ENCODE data around the gene TMEM158.

TMEM158 gene

DNA sequence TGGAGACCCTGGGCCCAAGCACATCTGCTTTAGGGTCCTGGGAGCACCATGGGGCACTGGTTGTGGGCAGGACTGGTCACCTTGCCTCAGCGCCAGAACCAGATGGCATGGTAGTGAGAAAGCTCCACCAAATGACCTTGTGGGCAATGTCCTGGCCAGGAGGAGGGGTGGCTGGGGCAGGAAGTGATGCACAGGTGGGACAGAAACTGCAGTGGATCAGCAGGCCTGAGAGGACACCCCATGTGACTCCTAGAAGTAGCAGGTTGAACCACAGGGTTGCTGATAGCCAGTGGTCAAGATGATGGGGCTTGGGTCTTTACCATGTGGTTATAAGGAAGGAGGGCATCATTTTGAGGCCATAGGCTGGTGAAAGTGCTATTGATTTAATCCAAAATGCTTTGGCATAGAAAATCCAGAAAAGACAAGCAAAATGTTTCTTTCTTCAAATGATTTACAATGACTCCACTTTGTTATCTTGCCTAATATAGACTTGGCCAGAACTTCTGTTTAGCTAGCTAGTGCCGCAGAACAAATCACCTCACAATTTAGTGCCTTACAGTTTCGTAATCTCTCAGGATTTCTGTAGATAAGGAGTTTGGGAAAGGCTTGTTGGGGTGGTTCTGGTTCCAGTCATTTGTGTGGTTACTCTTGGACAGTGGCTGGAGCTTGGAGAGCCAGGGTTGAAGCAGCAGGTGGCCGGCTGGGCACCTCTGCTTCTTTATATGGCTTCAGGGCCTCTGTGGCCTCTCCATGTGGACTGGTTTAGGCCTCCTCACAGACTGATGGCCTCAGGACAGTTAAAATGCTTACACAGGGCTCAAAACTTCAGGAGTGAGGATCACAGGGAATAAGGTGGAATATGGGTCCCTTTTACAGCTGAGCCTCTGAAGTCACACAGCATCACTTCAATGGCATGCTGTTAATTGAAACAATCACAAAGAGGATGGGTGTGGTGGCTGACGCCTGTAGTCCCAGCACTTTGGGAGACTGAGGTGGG, 27.5 kb downstream of the TMEM158 start:
- DNase-seq: no peak

- DNase-seq: no peak
Observed at GRCh38 chr3:45194791-45195190, 31.3 kb downstream of the TMEM158 start.

DNA sequence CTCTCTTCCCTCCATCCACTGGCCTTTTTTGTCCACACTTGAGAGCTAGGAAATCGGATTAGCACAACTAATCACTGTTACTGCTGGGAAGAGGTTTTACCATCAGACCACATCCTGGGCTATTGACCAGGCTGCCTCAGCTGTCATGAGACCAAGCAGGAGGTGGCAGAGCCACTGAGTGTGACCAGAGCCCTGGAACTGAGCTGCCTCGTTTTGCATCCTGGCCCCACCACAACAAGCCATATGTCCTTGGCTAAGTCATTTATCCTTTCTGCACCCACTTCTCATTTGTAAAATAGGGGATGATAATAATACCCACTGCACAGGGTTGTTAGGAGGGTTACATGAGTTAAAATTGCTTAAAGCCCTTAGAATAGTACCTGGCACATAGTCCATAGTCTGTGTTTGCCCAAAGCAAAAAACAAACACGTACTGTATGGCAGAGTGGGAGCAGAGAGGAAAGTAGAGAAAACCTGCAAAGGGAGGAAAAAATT, 34.1 kb downstream of the TMEM158 start:
- no peak for DNase-seq

GRCh38 chr3:45191424-45191823, 34.7 kb downstream of the TMEM158 start:
- DNase-seq: no peak

DNA sequence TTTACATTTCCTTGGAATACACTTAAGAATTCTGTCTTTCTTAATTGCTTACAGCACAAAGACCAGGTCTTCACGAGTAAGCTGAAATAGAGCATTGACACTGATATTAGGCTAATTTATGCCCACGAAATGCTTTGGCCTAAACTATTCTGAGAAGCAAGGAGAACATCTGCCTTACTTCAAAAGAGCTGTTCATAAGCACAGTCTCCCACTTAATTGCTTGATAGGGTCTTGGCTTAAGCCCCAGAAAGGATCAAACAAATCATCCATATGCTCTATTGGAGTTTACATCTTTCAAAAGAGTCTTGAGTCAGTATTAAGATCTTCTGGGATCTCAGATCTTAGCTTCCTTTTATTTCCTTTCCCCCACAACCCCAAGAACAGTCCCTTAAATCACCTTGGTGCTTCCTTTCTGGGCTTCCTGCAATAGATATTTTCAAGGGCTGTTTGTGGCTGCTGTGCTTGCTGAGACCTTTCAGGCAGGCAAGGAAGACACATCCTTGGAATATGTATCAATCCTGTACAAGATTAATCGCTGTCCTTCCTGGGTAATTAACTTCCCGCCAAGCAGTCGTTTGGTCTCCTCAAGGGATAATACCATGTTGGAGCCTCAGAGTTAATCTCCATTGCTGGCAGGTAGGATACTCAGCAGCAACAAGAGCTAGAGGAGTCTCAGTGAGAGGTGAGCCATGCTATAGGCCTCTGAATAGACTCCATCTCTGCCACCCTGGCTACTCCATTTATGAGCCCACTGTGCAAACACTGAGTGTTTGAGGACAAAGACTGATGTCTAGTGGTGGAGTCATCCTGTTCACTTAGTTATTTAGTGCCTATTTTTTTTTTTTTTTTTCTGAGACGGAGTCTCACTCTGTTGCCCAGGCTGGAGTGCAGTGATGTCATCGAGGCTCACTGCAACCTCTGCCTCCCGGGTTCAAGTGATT, 37.1 kb downstream of the TMEM158 start:
- no peak for DNase-seq

DNA sequence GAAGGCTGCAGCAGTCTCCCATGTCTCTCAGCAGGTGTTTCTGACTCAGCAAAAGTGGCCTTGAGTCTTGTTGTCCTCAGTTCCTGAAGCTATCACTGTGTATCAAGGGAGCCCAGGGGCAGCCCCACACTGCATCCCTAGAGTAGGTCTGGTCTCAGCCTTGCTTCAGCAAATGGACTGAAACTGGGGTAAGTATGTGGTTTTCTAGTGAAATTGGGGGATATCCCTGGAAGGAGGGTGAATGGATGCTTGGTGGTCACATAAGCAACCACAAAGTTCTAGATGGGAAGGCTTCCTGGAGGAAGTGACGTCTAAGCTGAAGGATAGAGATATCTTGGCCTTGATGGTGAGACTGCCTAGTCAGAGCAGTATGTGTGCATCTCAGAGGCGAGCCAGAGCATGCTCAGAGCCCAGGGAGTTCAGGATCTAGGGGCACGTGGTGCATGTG, 38.4 kb downstream of the TMEM158 start:
- DNase-seq: no peak

GRCh38 chr3:45186871-45187270, 39.2 kb downstream of the TMEM158 start:
- no peak for DNase-seq

- DNase-seq: no peak
Observed at GRCh38 chr3:45185461-45185860, 40.6 kb downstream of the TMEM158 start.

- no peak for DNase-seq
Observed at GRCh38 chr3:45185052-45185451, 41.0 kb downstream of the TMEM158 start.

DNA sequence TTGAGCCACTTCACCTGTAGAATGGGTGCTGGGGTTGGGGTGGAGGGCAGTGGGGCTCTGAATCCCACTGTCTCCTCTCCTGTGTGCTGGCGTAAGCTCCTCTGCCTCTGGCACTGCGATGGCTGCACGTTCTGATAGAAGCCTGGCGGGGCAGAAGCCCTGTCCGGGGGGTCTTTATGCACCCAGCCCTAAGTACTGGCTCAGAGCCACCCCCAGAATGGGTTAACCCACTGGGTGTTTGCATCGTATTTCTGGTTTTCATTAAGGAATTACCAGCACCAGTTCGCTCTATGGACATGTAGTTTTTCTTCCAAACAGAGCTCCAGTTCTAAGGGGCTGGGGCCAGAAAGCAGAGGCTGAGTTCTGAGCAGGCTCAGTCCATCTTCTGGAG, 42.2 kb downstream of the TMEM158 start:
- DNase-seq: no peak

GRCh38 chr3:45182915-45183871, 42.9 kb downstream of the TMEM158 start:
- DNase-seq: no peak

- no peak for DNase-seq
Observed at GRCh38 chr3:45181496-45181895, 44.6 kb downstream of the TMEM158 start.

DNA sequence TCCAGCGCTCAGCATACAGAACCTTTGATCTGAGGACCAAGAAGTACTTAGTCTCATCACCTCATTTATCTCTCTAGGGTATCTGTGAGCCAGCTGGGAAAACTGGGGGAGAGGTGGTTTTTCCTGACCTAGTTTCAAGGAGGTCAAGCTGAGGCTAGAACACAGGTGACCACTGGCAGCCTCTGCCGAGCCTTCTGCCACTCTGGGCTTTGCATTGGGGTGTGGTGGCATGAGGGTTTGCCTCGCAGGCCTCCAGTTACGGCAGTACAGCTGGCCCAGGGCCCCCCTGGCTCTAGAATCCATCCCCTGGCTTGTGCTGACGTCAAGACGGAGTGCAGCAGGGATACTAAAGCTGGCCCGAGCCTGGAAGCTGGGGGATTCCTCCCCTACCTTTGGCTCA, 45.2 kb downstream of the TMEM158 start:
- no peak for DNase-seq

GRCh38 chr3:45180051-45180450, 46.0 kb downstream of the TMEM158 start:
- no peak for DNase-seq

DNA sequence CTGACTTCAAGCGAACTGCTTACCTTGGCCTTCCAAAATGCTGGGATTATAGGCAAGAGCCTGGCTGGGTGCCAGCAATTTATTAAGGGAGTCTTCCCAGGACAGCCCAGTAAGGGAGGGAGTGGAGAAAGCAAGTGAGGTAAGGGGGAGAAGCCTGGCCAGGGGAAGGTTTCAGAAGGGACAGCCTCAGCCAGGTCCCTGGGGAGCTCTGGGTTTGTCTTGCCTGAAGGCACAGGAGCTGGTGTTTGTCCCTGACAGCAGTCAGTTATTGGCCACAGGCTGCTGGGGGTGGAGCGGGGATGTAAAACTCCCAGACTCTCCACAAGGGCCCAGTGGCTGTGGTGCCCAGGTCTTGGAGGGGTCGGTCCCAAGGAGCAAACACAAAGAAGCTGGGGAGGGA, 46.9 kb downstream of the TMEM158 start:
- no peak for DNase-seq

DNA sequence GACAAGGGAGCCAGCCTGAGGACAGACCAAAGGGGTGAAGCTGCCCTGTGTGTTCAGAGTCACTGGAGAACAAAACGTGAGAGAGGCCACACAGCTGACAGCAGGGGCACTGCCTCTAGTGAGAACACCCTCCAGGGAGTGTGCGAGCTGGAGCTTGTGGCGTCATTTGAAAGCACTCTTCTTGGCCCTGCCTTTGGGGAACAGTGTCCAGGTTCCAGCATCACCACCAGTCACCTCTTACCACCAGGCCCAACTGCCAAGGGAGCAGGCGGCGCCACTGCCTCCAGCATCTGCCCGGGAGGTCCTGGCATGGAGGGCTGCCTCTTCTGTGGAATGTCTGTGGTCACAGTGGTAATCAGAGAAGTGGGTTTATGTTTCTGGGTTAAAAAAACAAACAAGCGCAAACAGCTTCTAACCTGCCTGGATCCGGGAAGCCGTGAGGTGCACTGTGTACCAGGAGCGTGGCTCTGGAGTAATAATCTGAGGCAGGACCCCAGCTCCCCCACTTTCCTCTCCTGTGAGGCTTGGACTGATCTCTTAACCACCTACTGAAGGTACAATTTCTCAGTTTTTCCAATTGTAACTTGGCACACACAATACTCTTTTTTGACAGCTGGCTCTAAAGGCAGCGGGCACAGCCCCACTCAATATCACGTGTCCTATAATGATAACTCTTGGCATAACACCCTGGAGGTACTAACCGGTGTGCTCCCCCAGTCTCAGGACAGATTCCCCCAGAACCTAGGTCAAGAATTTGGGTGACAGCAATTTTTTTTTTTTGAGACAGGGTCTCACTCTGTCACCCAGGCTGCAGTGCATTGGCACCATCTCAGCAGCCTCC, 47.7 kb downstream of the TMEM158 start:
- DNase-seq: no peak

- DNase-seq: no peak
Observed at GRCh38 chr3:45176912-45177311, 49.2 kb downstream of the TMEM158 start.
